ENCODE measurements around the gene SORCS2. TPM values are rescaled to one million over a fixed set of nuclear protein-coding genes. Genes with fewer than 3 reads are reported as not detected.

Gene SORCS2
- total RNA-seq, 4 donors from 2014 or later: 0.48 to 1.8 (median 0.68) TPM; not detected in 1

GRCh38 chr4:7646384-7647061 lies 454.2 kb downstream of the SORCS2 start:
- 83 to 94% methylated on average over 8 to 18 of the region's 18 CpGs for WGBS, 2 donors (ENCODE audit: low coverage in 1 of 2)
- Histone ChIP-seq H3K9me3 (no peaks in the 10 kb centered on the region), H3K36me3 (no peaks in the 10 kb centered on the region), H3K4me3 (no peak overlapping the region), H3K27ac (no peak overlapping the region), H3K27me3 (no peaks in the 10 kb centered on the region), H3K4me1 (peaks cover 0 to 2% (median 0%) of the 10 kb centered on the region in 4 donors)
- intact Hi-C loops (cut with DNase I; ENCODE audit: low total_unique reads): no loop called here
- no peak for DNase-seq
- TF ChIP-seq EP300 (IDR thresholded peaks at IDR 0.05; ENCODE audit: low read depth): no peak
- TF ChIP-seq CTCF (IDR thresholded peaks at IDR 0.05): no peak
- no peak for TF ChIP-seq POLR2AphosphoS5 (IDR thresholded peaks at IDR 0.05)
- no peak for TF ChIP-seq POLR2A (IDR thresholded peaks at IDR 0.05)
- in situ Hi-C loops (cut with MboI; ENCODE audit: low pct_ligation_motif_present in 1 of 4, low pct_unique_long_range_greater_than_20kb in 1 of 4, low sequenced_read_pairs in 3 of 4): no loop called here

- in situ Hi-C loops (cut with MboI; ENCODE audit: low pct_ligation_motif_present in 1 of 4, low pct_unique_long_range_greater_than_20kb in 1 of 4, low sequenced_read_pairs in 3 of 4): no loop called here
- H3K27me3 ChIP-seq: no peaks in the 10 kb centered on the region
- no peak overlapping the region for H3K27ac ChIP-seq
- no peaks in the 10 kb centered on the region for H3K36me3 ChIP-seq
- H3K4me3 ChIP-seq: no peak overlapping the region
- H3K4me1 ChIP-seq: peaks cover 0 to 2% (median 0%) of the 10 kb centered on the region in 4 donors
- no peak for DNase-seq
- intact Hi-C loops (cut with DNase I; ENCODE audit: low total_unique reads): no loop called here
- H3K9me3 ChIP-seq: no peaks in the 10 kb centered on the region
- 61 to 79% methylated on average over 4 to 10 of the region's 10 CpGs for WGBS, 2 donors (ENCODE audit: low coverage in 1 of 2)
- no peak for TF ChIP-seq EP300 (IDR thresholded peaks at IDR 0.05; ENCODE audit: low read depth)
- no peak for TF ChIP-seq POLR2AphosphoS5 (IDR thresholded peaks at IDR 0.05)
- no peak for TF ChIP-seq CTCF (IDR thresholded peaks at IDR 0.05)
- TF ChIP-seq POLR2A (IDR thresholded peaks at IDR 0.05): no peak
Measured at GRCh38 chr4:7647186-7647585, 454.8 kb downstream of the SORCS2 start.

GRCh38 chr4:7647600-7648543 lies 455.5 kb downstream of the SORCS2 start:
- 76% methylated on average over 23 of the region's 23 CpGs; no CpG with 5 or more reads in 1 of the 2 donors for WGBS, 2 donors (ENCODE audit: low coverage in 1 of 2)
- no peak overlapping the region for H3K27ac ChIP-seq

More at GRCh38 chr4:7647600-7648543, 455.5 kb downstream of the SORCS2 start:
- Histone ChIP-seq H3K9me3 (no peaks in the 10 kb centered on the region), H3K27me3 (no peaks in the 10 kb centered on the region), H3K36me3 (no peaks in the 10 kb centered on the region), H3K4me3 (no peak overlapping the region), H3K4me1 (peaks cover 0 to 2% (median 0%) of the 10 kb centered on the region in 4 donors)
- no peak for DNase-seq
- in situ Hi-C loops (cut with MboI; ENCODE audit: low pct_ligation_motif_present in 1 of 4, low pct_unique_long_range_greater_than_20kb in 1 of 4, low sequenced_read_pairs in 3 of 4): no loop called here
- intact Hi-C loops (cut with DNase I; ENCODE audit: low total_unique reads): no loop called here
- TF ChIP-seq EP300 (IDR thresholded peaks at IDR 0.05; ENCODE audit: low read depth) (no peak), POLR2AphosphoS5 (IDR thresholded peaks at IDR 0.05) (no peak), POLR2A (IDR thresholded peaks at IDR 0.05) (no peak), CTCF (IDR thresholded peaks at IDR 0.05) (no peak)
